Gastrocnemius medialis (tissue), 4 donors: ENCODE data around the gene ABCF2. TPM values are rescaled to one million over a fixed set of nuclear protein-coding genes. Genes with fewer than 3 reads are reported as not detected.

Source experiments
- ATAC-seq, 2 donors: fragments of 150-250 bp; one replicate each; pipeline ENCODE4 v1.9.1; 2016
- DNase-seq, 2 donors: peaks; one replicate each; pipeline ENCODE4 v3.0.0-alpha.2; 2019
- H3K27ac ChIP-seq, 4 donors: fragments of 200-600 bp; sonication (generic); 1 replicate in 1 of 4; 2 replicates in 3 of 4; pipeline ENCODE4 v1.5.1; 2016 to 2018; ENCODE audit warnings: mild to moderate bottlenecking in 2 of 4, moderate library complexity in 1 of 4
- H3K27me3 ChIP-seq, 3 donors: fragments of 200-600 bp; sonication (generic) in 2 of 3; 1 replicate in 1 of 3; 2 replicates in 2 of 3; pipeline versions ENCODE4 v1.5.1 to v1.6.0; 2016 to 2019; ENCODE audit warnings: mild to moderate bottlenecking in 1 of 3, moderate library complexity in 1 of 3
- H3K36me3 ChIP-seq, 2 donors: fragments of 200-600 bp; sonication (generic) in 1 of 2; one replicate each; pipeline ENCODE4 v1.5.1; 2017 to 2018
- H3K4me1 ChIP-seq, 2 donors: fragments of 200-600 bp; sonication (generic) in 1 of 2; one replicate each; pipeline ENCODE4 v1.5.1; 2016 to 2017; ENCODE audit warnings: mild to moderate bottlenecking in 2 of 2
- H3K4me3 ChIP-seq, 4 donors: fragments of 200-600 bp; sonication (generic) in 3 of 4; 1 replicate in 1 of 4; 2 replicates in 3 of 4; pipeline ENCODE4 v1.5.1; 2016 to 2019; ENCODE audit warnings: mild to moderate bottlenecking in 2 of 4
- H3K9me3 ChIP-seq, 3 donors: fragments of 200-600 bp; sonication (generic) in 2 of 3; 1 replicate in 1 of 3; 2 replicates in 2 of 3; pipeline ENCODE4 v1.5.1; 2016 to 2019
- CTCF ChIP-seq, 5 experiments: fragments of 450-650 bp in 3 of 5; fragments of 200-600 bp in 2 of 5; sonication (generic) in 2 of 5; IDR thresholded peaks in 4 of 5; conservative IDR thresholded peaks in 1 of 5; 1 replicate in 4 of 5; 2 replicates in 1 of 5; pipeline ENCODE4 v1.5.1; 2016 to 2019; ENCODE audit warnings: antibody characterized with exemption in 5 of 5, mild to moderate bottlenecking in 3 of 5, moderate library complexity in 3 of 5
- POLR2A ChIP-seq, 2 donors: fragments of 450-650 bp; IDR thresholded peaks; one replicate each; pipeline ENCODE4 v1.6.1; 2017; ENCODE audit warnings: antibody characterized with exemption in 2 of 2, mild to moderate bottlenecking in 2 of 2, moderate library complexity in 2 of 2
- in situ Hi-C, 4 donors: fragments of 200-750 bp; cut with MboI; loops; one replicate each; pipeline versions ENCODE4 v1.15.0 to v1.8.0; 2017; ENCODE audit warnings: low sequenced_read_pairs in 4 of 4
- intact Hi-C: fragments of 100-400 bp; cut with DNase I; formaldehyde crosslinking; loops from one replicate; pipeline ENCODE4 v1.15.1; 2023; ENCODE audit warnings: low total_unique reads
- total RNA-seq, 4 donors: library from RNA; depleted of rRNA; stranded (reverse); fragments of >200 nt; gene quantifications; one replicate each; pipeline versions ENCODE4 v1.1.0 to v1.2.3, GENCODE V29; 2016

Gene ABCF2
- total RNA-seq, 4 donors from 2014 or later, result 73.3 to 119 (median 96.3) TPM

DNA sequence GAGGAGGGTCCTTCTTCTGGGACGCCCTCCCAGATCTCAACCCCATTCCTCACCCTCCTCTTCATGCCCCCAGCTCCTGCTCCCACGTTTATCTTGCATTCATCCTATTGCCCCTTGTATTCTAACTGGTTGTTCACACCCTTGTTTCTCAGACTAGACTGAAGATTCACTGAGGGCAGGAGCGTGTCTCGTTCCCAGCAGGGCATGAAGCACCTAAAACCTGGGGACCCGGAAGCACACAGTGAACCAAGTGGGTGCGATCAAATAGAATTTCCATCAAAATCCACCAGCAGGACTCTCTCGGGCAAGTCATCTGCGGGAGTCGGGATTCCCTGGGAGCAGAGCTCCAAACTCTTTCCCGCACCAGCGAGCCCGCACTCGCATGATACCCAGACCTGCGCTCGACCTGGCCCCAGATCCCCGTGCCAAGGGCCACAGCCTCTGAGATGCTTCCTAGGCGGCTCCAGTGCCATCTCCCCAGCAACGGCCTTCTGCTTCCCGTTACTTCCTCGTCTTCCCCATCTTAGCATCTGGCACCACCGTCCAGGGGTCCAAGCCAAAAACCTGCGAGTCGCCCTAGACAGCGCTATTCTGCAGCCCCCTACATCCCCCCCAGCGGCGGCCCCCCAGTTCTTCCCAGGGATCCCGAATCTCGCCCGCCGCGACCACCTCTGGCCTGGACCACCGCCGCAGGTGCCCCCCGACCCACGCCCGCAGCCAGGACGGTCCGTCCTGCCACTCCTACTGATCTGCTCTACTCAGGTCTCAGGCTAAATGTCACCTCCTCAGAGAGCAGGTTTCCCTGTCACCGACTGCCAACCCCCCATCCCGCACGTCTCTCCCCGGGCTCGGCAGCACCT lies 53.4 kb downstream of the ABCF2 start:
- no peaks in the 10 kb centered on the region for H3K27me3 ChIP-seq
- peak overlapping the region in 1 of 4 donors; percentile 39 for H3K27ac ChIP-seq
- no peak overlapping the region for H3K4me3 ChIP-seq
- no peaks in the 10 kb centered on the region for H3K36me3 ChIP-seq
- H3K9me3 ChIP-seq, result no peaks in the 10 kb centered on the region
- ATAC-seq (no peak), DNase-seq (no peak)
- peaks cover 7 to 13% of the 10 kb centered on the region in 2 donors for H3K4me1 ChIP-seq
- in situ Hi-C loops (loop anchor here in 2 of 4 donors (10.0 kb wide), 1 partner anchor 49 kb away; no protein-coding TSS in a partner anchor), intact Hi-C loops (loop anchor here (5.0 kb wide), 2 partner anchors 54 to 146 kb away; partner anchors contain the start of genes ABCB8 and ABCF2)
- TF ChIP-seq POLR2A (IDR thresholded peaks at IDR 0.05), result no peak
- TF ChIP-seq CTCF (IDR thresholded peaks at IDR 0.05 in 4 of 5, conservative IDR thresholded peaks at IDR 0.05 in 1 of 5), result no peak

GRCh38 chr7:151172273-151173141 lies 54.5 kb downstream of the ABCF2 start:
- no peaks in the 10 kb centered on the region for H3K9me3 ChIP-seq
- peak overlapping the region in 1 of 4 donors; percentile 33 for H3K27ac ChIP-seq
- no peaks in the 10 kb centered on the region for H3K27me3 ChIP-seq
- in situ Hi-C loops (loop anchor here in 2 of 4 donors (10.0 kb wide), 1 partner anchor 48 kb away; no protein-coding TSS in a partner anchor), intact Hi-C loops (loop anchor here (1.0 to 5.0 kb wide), 3 partner anchors 48 to 145 kb away; partner anchors contain the start of genes ABCB8 and ABCF2)
- TF ChIP-seq CTCF (IDR thresholded peaks at IDR 0.05 in 4 of 5, conservative IDR thresholded peaks at IDR 0.05 in 1 of 5), result peak; percentile 99 to 100 (median 100)
- no peak for TF ChIP-seq POLR2A (IDR thresholded peaks at IDR 0.05)
- no peaks in the 10 kb centered on the region for H3K36me3 ChIP-seq
- H3K4me1 ChIP-seq, result peaks cover 3 to 17% of the 10 kb centered on the region in 2 donors
- no peak overlapping the region for H3K4me3 ChIP-seq
- peak; percentile 53 to 71 for DNase-seq
- peak; percentile 60 to 79 for ATAC-seq

DNA sequence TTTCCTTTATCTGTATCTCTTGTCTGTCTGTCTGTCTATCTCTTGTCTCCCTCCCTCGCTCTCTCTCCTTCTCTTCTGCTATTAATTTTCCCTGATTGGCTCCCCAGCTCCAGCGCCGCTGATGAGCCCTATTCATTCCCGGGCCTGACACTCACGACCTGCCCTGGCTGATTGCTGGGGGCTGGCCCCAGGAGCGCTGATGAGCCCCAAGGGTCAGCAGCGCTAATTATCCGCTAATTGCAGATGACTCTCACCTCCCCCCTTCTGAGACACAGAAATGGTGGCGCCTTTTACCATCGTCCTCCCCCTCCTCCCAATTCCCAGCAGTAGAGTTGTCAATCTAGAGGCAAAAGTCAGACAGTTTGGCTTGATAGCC lies 58.2 kb downstream of the ABCF2 start:
- Histone ChIP-seq H3K9me3 (no peaks in the 10 kb centered on the region), H3K27ac (no peak overlapping the region), H3K36me3 (no peaks in the 10 kb centered on the region), H3K4me3 (no peak overlapping the region), H3K27me3 (peaks cover 0 to 3% (median 0%) of the 10 kb centered on the region in 3 donors), H3K4me1 (peaks cover 3 to 10% of the 10 kb centered on the region in 2 donors)
- TF ChIP-seq POLR2A (IDR thresholded peaks at IDR 0.05), result no peak
- TF ChIP-seq CTCF (IDR thresholded peaks at IDR 0.05 in 4 of 5, conservative IDR thresholded peaks at IDR 0.05 in 1 of 5), result no peak
- DNase-seq (no peak), ATAC-seq (no peak)
- in situ Hi-C loops (no loop called here), intact Hi-C loops (loop anchor here (2.0 kb wide), 1 partner anchor 78 kb away; no protein-coding TSS in a partner anchor)

DNA sequence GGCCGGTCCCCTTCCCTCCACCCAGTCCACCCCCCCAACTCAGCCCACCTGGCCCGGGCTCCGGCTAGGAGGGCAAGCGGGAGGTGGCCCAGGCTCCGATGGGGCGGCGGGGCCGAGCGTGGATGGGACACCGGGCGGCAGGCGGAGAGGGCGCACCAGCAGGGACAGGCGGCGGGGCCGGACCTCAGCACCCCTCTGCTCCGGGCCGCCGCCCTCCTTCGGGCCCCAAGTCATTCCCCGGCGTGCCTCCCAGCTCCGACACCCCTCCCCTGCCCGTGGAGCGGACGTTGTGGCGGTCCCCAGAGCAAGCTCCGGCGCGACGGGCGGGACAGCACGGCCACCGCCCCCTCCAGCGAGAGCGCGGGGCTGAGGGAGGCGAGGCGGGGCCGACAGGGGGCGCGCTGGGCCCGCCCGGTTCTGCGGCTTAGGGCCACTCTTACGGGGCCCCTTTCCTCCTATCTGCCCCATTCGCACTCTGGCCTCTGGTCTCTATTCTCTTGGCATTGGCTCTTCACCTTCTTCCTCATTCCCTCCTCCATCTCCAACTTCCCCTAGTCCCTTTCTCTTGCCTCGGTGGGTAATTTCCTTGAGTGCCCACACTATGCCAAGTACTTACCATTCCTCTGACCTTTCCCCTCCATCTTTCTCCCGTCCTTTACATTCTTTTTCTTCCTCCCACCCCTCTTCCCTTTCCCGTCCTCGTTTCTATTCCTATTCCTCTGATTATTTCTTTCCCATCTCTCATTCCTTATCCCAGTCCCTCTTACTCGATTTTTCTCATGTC lies 58.8 kb downstream of the ABCF2 start:
- no peak for DNase-seq
- Histone ChIP-seq H3K27ac (no peak overlapping the region), H3K36me3 (no peaks in the 10 kb centered on the region), H3K27me3 (peaks cover 0 to 3% (median 0%) of the 10 kb centered on the region in 3 donors), H3K9me3 (no peaks in the 10 kb centered on the region), H3K4me1 (peaks cover 3 to 10% of the 10 kb centered on the region in 2 donors), H3K4me3 (peak overlapping the region; percentile 53 to 65 (median 56))
- in situ Hi-C loops (no loop called here), intact Hi-C loops (loop anchor here (2.0 kb wide), 1 partner anchor 79 kb away; no protein-coding TSS in a partner anchor)
- ATAC-seq, result peak; percentile 59 to 60
- TF ChIP-seq POLR2A (IDR thresholded peaks at IDR 0.05), result no peak
- TF ChIP-seq CTCF (IDR thresholded peaks at IDR 0.05 in 4 of 5, conservative IDR thresholded peaks at IDR 0.05 in 1 of 5), result peak; percentile 36 to 79 (median 70)
